ENCODE results near the gene NDUFB7. TPM values are rescaled to one million over a fixed set of nuclear protein-coding genes. Genes with fewer than 3 reads are reported as not detected.
"Not testable (repeated sequence)": the region's sequence is repeated elsewhere in the genome, so short reads cannot be mapped to it uniquely, and the experiment has no call there.

NDUFB7 gene
- total RNA-seq, 1 donor from 2014 or later = 120 TPM

DNA sequence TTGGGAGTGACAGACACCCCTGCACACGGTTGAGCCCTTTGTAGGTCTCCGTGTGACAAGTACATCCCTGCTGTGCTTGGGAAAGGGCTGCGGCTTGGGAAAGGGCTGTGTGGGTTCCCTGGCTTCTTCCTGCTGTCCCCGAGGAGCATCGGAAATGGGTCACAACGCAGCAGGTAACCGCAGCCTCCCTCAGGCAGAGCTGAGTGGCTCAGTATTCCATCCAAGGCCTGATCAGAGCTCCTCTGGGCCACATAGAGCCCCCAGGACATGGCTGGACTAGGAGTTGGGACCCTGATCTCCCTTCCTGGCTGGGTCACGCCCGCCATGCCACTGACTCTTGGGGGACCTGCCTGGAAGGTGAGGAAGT, 26.2 kb downstream of the NDUFB7 start:
- Mint-ChIP-seq H3K9me3 (ENCODE audit: low read depth) (no peaks in the 10 kb centered on the region), H3K4me1 (ENCODE audit: low read depth) (peaks cover 19% of the 10 kb centered on the region), H3K27ac (peak overlapping the region; percentile 33), H3K27me3 (no peaks in the 10 kb centered on the region), H3K36me3 (ENCODE audit: insufficient read depth) (peaks cover 4% of the 10 kb centered on the region), H3K4me3 (ENCODE audit: low read depth) (no peak overlapping the region)
- no peak for TF ChIP-seq CTCF (IDR thresholded peaks at IDR 0.05; ENCODE audit: unreplicated experiment)
- no peak for DNase-seq (ENCODE audit: low spot score, unreplicated experiment)

GRCh38 chr19:14544977-14545715, 26.7 kb downstream of the NDUFB7 start:
- H3K4me3 Mint-ChIP-seq (ENCODE audit: low read depth) = no peak overlapping the region
- peaks cover 18% of the 10 kb centered on the region for H3K4me1 Mint-ChIP-seq (ENCODE audit: low read depth)
- no peak for DNase-seq (ENCODE audit: low spot score, unreplicated experiment)
- peak overlapping the region; percentile 46 for H3K27ac Mint-ChIP-seq
- no peak for TF ChIP-seq CTCF (IDR thresholded peaks at IDR 0.05; ENCODE audit: unreplicated experiment)
- no peaks in the 10 kb centered on the region for H3K9me3 Mint-ChIP-seq (ENCODE audit: low read depth)
- H3K36me3 Mint-ChIP-seq (ENCODE audit: insufficient read depth) = peaks cover 4% of the 10 kb centered on the region
- no peaks in the 10 kb centered on the region for H3K27me3 Mint-ChIP-seq

- H3K4me1 Mint-ChIP-seq (ENCODE audit: low read depth) = peaks cover 18% of the 10 kb centered on the region
- DNase-seq (ENCODE audit: low spot score, unreplicated experiment) = no peak
- TF ChIP-seq CTCF (IDR thresholded peaks at IDR 0.05; ENCODE audit: unreplicated experiment) = no peak
- H3K9me3 Mint-ChIP-seq (ENCODE audit: low read depth) = no peaks in the 10 kb centered on the region
- no peaks in the 10 kb centered on the region for H3K27me3 Mint-ChIP-seq
- no peak overlapping the region for H3K4me3 Mint-ChIP-seq (ENCODE audit: low read depth)
- peak overlapping the region; percentile 71 for H3K27ac Mint-ChIP-seq
- peaks cover 2% of the 10 kb centered on the region for H3K36me3 Mint-ChIP-seq (ENCODE audit: insufficient read depth)
These were observed 27.8 kb downstream of the NDUFB7 start for GRCh38 chr19:14544047-14544446.

DNA sequence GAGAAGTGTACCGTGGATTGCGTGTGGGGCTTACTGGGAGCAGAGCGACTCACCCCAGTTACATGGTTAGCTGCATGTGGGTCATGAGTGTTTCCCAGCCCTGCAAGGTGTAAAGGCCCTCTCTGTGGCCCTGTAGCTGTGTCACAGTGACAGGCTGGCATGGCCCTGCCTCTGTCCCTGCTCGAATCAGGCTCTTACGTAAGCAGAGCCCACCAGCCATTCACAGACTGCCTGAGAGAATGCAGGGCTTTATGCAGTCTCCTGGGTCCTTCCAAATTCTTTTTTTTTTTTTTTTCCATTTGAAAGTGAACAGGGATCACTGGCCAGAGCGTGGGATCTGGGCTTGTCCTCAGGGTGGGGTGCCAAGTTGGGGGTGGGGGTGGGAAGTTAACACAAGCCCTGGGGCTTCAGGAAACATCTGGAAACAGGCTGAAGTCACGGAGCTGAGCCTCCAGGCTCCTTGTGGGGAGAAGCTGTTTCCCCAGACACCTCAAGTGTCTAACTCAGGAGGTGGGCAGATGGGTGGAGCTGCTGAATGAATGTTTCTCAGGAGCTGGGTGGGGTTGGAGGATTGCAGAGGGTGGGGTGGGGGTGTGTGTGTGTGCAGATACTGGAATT, 29.0 kb downstream of the NDUFB7 start:
- Mint-ChIP-seq H3K27me3 (no peaks in the 10 kb centered on the region), H3K27ac (peak overlapping the region; percentile 56), H3K4me3 (ENCODE audit: low read depth) (no peak overlapping the region), H3K36me3 (ENCODE audit: insufficient read depth) (peaks cover 2% of the 10 kb centered on the region), H3K9me3 (ENCODE audit: low read depth) (no peaks in the 10 kb centered on the region), H3K4me1 (ENCODE audit: low read depth) (peaks cover 21% of the 10 kb centered on the region)
- no peak for DNase-seq (ENCODE audit: low spot score, unreplicated experiment)
- no peak for TF ChIP-seq CTCF (IDR thresholded peaks at IDR 0.05; ENCODE audit: unreplicated experiment)

DNA sequence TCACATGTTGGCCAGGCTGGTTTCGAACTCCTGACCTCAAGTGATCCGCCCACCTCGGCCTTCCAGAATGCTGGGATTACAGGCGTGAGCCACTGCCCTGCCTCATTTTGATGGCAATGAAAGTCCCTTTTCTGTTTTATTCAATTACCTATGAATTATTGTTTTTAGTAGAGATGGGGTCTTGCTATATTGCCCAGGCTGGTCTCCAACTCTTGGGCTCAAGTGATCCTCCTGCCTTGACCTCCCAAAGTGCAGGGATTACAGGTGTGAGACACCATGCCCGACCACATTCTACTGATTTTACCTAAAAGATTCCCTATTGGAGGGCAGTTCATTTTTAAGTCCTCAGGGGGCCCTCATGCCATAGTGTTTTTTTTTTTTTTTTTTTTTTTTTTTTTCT, 29.9 kb downstream of the NDUFB7 start:
- H3K36me3 Mint-ChIP-seq (ENCODE audit: insufficient read depth); H3K9me3 Mint-ChIP-seq (ENCODE audit: low read depth); H3K4me3 Mint-ChIP-seq (ENCODE audit: low read depth); H3K27ac Mint-ChIP-seq; H3K27me3 Mint-ChIP-seq; DNase-seq (ENCODE audit: low spot score, unreplicated experiment): not testable (repeated sequence)
- peaks cover 28% of the 10 kb centered on the region for H3K4me1 Mint-ChIP-seq (ENCODE audit: low read depth)
